Osteoblast (primary cell): ENCODE data around the gene SFRP2. TPM values are rescaled to one million over a fixed set of nuclear protein-coding genes. Genes with fewer than 3 reads are reported as not detected.
A peak's percentile ranks its signal among the peaks of the same experiment; 100 is the strongest.

ENCODE experiments used
- DNase-seq: peaks from one replicate; pipeline ENCODE4 v3.0.0; 2011; ENCODE audit warnings: low spot score, mixed read lengths; ENCODE audit not compliant: insufficient read length; ENCODE audit errors: missing footprints
- H2AFZ ChIP-seq: 2 replicates; pipeline ENCODE4 v1.6.0; 2011; ENCODE audit warnings: mild to moderate bottlenecking, low read length
- H3K27ac ChIP-seq: 2 replicates; pipeline ENCODE4 v1.5.1; 2011; ENCODE audit warnings: mild to moderate bottlenecking, low read depth, low read length, moderate library complexity
- H3K27me3 ChIP-seq: 2 replicates; pipeline ENCODE4 v1.6.0; 2012; ENCODE audit warnings: mild to moderate bottlenecking, control low read depth, inconsistent platforms, low read length, moderate library complexity; ENCODE audit not compliant: insufficient read depth
- H3K36me3 ChIP-seq: 2 replicates; pipeline ENCODE4 v1.5.1; 2011; ENCODE audit warnings: mild to moderate bottlenecking, low read length, control low read depth, moderate library complexity; ENCODE audit not compliant: insufficient read depth
- H3K4me1 ChIP-seq: 2 replicates; pipeline ENCODE4 v1.5.1; 2011; ENCODE audit warnings: mild to moderate bottlenecking, low read length, control low read depth, moderate library complexity; ENCODE audit not compliant: insufficient read depth
- H3K4me2 ChIP-seq: 2 replicates; pipeline ENCODE4 v1.6.0; 2011; ENCODE audit warnings: mild to moderate bottlenecking, low read length; ENCODE audit not compliant: insufficient read depth
- H3K4me3 ChIP-seq: fragments of 200-600 bp; sonication (generic); 3 replicates; pipeline ENCODE4 v1.5.1; 2012; ENCODE audit warnings: mild to moderate bottlenecking, low read length, inconsistent platforms; ENCODE audit not compliant: insufficient read depth
- H3K79me2 ChIP-seq: 2 replicates; pipeline ENCODE4 v1.6.0; 2012; ENCODE audit warnings: mild to moderate bottlenecking, low read length, control low read depth, inconsistent platforms; ENCODE audit not compliant: insufficient read depth
- H3K9me3 ChIP-seq: 2 replicates; pipeline ENCODE4 v1.5.1; 2011; ENCODE audit warnings: low read depth, low read length, control low read depth
- H4K20me1 ChIP-seq: 2 replicates; pipeline ENCODE4 v1.6.0; 2012; ENCODE audit warnings: mild to moderate bottlenecking, low read length, control low read depth; ENCODE audit not compliant: insufficient read depth
- CTCF ChIP-seq: IDR thresholded peaks from 2 replicates; pipeline ENCODE4 v1.5.1; 2011; ENCODE audit warnings: mild to moderate bottlenecking, low read depth, low read length, moderate library complexity; ENCODE audit errors: extremely low read depth
- total RNA-seq: library from RNA; depleted of rRNA; stranded (reverse); fragments of >200 nt; gene quantifications from 2 replicates; pipeline ENCODE4 v1.2.3, GENCODE V29; 2012

Gene SFRP2
- total RNA-seq, 1 donor, result not detected

GRCh38 chr4:153741541-153741940 lies 47.3 kb downstream of the SFRP2 start:
- Histone ChIP-seq H3K27ac (no peak overlapping the region), H3K4me2 (no peak overlapping the region), H3K4me3 (no peak overlapping the region), H2AFZ (no peak overlapping the region), H3K79me2 (no peaks in the 10 kb centered on the region), H3K9me3 (no peaks in the 10 kb centered on the region), H3K36me3 (no peaks in the 10 kb centered on the region), H3K27me3 (no peaks in the 10 kb centered on the region), H3K4me1 (no peaks in the 10 kb centered on the region), H4K20me1 (no peaks in the 10 kb centered on the region)
- TF ChIP-seq CTCF, result no peak
- DNase-seq, result no peak

- Histone ChIP-seq H3K4me3 (no peak overlapping the region), H2AFZ (no peak overlapping the region), H3K27me3 (no peaks in the 10 kb centered on the region), H3K27ac (no peak overlapping the region), H3K4me2 (no peak overlapping the region), H4K20me1 (no peaks in the 10 kb centered on the region), H3K79me2 (no peaks in the 10 kb centered on the region), H3K36me3 (no peaks in the 10 kb centered on the region), H3K9me3 (no peaks in the 10 kb centered on the region), H3K4me1 (peaks cover 5% of the 10 kb centered on the region)
- no peak for TF ChIP-seq CTCF
- DNase-seq, result no peak
Observed at GRCh38 chr4:153735906-153736461, 52.9 kb downstream of the SFRP2 start.

- Histone ChIP-seq H3K27me3 (no peaks in the 10 kb centered on the region), H3K79me2 (no peaks in the 10 kb centered on the region), H3K4me2 (no peak overlapping the region), H3K27ac (no peak overlapping the region), H3K9me3 (no peaks in the 10 kb centered on the region), H4K20me1 (no peaks in the 10 kb centered on the region), H2AFZ (no peak overlapping the region), H3K4me1 (peaks cover 5% of the 10 kb centered on the region), H3K4me3 (no peak overlapping the region), H3K36me3 (no peaks in the 10 kb centered on the region)
- no peak for DNase-seq
- no peak for TF ChIP-seq CTCF
Observed at GRCh38 chr4:153733751-153734448, 55.0 kb downstream of the SFRP2 start.

GRCh38 chr4:153731239-153731638 lies 57.6 kb downstream of the SFRP2 start:
- no peak for TF ChIP-seq CTCF
- Histone ChIP-seq H4K20me1 (no peaks in the 10 kb centered on the region), H3K9me3 (no peaks in the 10 kb centered on the region), H3K79me2 (no peaks in the 10 kb centered on the region), H2AFZ (no peak overlapping the region), H3K27ac (no peak overlapping the region), H3K27me3 (no peaks in the 10 kb centered on the region), H3K4me1 (peaks cover 5% of the 10 kb centered on the region), H3K4me2 (no peak overlapping the region), H3K4me3 (no peak overlapping the region), H3K36me3 (no peaks in the 10 kb centered on the region)
- DNase-seq, result peak; percentile 75
